GM21825 (cell line): ENCODE measurements around the gene TMEM255B.

Experiments
- ATAC-seq: cut with Tn5 transposase; IDR thresholded peaks from one replicate; pipeline ENCODE4 v1.9.1; 2021; ENCODE audit warnings: mild to moderate bottlenecking, moderate library complexity; ENCODE audit not compliant: unreplicated experiment

The TMEM255B gene

DNA sequence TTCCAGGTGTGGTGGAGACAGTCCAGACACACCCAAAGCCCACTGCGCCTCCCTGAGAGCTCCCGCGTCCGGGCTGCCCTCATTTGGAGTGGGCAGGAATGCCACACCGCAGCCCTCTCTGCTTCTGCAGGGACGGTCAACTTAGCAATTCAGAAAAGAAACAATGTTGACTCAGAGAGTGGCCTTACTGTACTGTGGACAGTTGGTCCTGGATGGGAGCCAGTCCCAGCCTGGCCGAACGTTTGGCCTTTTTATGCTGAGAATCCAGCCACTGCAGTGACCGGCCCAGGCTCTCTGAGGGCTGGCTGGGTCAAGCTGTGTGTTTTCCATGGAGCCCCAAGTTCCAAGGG is 97.7 kb downstream of the TMEM255B start:
- ATAC-seq: no peak

DNA sequence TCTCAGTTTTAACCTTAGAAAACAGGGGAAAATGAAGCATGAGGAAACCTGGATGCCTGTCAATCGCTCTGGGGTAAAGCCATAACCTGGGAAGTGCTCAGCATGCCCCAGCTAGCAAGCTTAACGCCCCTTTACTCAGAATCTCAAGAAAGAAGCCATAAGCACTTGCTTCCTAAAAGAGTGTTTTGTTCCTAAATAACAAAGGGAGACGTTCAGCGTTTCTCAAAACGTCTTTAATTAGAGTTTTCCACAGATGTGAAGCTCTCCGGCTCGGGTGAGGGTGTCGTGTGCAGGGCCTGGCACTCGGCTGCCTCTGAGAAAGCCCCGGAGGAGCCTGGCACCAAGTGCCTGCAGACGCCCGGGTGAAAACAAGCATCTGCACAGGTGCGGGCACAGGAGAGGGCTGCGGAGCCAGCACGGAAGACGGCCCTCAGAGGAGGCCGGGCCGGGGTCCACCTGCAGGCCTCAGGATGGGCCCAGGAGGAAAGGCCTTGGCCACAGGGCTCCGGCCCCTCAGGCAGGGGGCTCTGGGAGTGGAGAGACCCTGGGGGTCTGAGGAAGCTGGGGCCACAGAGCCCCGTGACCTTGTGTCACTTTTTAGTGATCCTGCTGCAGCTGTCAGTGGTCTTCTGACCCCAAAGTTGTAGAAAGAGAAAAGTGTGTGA is 98.6 kb downstream of the TMEM255B start:
- no peak for ATAC-seq

DNA sequence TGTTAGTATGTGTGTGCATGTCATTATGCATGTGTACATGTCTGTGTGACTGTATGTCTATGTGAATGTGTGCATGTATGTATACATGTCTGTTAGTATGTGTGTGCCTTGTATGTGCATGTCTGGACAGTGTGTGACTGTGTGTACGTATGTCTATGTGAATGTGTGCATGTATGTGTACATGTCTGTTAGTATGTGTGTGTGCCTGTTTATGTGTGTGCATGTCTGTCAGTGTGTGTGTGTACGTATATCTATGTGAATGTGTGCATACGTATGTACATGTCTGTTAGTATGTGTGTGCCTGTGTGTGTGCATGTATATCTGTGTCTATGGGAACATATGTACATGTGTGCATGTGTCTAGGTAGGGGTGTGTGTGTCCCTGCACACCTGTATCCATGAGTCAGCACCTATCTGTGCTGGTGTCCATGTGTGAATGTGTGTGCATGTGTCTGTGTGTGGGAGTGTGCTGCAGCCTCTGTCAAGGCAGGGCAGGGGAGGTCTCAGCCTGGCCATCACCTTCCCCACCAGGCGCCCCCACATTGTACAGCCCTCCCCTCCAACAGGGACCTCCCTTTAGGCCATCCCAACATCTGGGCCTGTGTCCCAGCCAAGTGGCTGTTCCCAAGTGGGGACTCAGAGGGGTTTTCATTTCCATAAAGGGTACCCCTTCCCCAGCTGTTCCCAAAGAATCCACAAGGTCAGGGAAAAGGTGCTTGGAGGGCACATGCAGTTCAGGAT is 100.5 kb downstream of the TMEM255B start:
- ATAC-seq: no peak

DNA sequence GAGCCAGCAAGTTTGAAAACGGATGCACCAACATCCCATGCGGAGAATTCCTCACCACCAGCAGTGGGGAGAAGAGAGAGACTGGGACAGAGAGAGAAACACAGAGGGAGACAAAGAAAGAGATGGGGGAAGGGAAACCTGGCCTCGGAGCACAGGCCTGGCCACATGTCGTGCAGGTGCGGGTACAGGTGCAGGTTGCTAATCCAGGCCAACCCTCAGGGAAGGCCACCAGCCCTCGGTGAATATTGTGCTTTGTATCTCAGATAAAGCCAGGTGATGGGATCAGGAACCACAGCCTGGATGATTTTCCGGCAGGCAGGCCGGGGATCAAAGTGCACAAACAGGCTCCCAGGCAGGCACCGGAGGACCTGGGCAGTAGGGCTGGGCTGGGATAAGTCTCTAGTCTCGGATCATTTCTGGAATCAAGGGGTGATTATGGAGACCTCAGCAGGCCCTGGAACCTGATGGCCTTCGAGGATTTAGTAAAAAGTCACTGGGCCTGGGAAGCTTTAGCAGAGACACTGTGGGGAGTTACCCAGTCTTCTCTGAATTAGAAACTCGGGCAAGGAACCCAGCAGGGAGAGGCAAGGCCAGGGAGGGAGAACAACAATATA is 101.1 kb downstream of the TMEM255B start:
- no peak for ATAC-seq

DNA sequence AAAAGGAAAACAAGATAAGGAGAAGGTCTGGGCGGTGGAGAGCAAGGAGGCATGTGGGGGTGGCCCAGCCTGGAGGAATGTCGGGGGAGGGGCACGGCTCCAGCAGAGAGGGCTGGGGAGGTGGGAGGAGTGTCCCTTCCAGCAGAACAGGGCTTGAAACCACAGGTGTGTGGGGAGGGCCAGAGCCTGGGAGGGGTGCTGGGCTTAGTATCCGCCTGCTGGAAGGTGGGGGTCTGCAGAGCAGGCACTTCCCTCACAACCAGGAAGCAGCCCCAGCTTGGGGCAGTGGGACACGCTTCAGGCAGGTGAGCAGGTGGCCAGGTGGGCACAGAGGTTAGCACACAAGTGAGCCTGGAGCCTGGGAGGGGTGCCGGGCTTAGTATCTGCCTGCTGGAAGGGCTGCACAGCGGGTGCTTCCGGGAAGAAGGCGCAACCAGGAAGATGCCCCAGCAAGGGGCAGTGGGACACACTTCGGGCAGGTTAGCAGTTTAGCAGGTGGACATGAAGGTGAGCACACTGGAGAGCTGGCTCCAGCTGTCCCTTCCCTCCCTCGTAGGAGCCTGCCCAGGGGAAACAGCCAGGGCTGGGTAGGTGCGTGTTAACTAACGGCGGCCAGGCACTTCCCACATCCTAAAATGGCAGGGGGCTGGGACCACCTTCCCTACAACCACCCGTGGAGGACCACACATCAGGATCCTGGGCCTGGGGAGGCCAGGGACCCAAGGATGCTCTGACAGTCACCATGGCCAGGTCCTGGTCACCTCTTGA is 101.8 kb downstream of the TMEM255B start:
- ATAC-seq: no peak

DNA sequence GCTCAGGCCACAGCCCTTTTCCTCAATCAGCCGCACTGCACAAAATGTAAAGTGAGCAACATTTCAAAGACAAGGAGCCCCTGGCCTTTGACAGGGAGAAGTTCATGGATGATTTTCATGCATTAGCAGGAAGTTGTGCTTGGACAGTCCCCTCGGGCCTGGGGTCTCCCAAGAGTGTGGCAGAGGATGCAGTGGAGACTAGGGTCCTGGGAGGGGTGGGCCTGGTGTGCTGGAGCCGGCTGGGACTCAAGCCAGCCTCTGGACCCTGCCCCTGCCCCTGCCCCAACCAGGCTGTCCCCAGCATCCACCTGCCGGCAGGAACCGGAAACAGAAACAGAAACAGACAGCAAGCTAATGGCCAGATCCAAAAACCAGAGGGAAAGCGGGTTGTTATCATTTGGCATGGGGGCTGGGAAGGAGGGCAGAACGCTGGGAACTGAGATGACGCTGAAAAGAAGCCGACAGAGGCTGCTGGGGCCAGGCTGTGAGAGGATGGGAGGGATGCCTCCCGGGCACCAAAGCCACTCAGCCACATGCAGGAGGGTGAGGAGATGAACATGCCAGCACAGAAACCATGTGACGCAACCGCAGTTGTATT is 102.5 kb downstream of the TMEM255B start:
- ATAC-seq: no peak

DNA sequence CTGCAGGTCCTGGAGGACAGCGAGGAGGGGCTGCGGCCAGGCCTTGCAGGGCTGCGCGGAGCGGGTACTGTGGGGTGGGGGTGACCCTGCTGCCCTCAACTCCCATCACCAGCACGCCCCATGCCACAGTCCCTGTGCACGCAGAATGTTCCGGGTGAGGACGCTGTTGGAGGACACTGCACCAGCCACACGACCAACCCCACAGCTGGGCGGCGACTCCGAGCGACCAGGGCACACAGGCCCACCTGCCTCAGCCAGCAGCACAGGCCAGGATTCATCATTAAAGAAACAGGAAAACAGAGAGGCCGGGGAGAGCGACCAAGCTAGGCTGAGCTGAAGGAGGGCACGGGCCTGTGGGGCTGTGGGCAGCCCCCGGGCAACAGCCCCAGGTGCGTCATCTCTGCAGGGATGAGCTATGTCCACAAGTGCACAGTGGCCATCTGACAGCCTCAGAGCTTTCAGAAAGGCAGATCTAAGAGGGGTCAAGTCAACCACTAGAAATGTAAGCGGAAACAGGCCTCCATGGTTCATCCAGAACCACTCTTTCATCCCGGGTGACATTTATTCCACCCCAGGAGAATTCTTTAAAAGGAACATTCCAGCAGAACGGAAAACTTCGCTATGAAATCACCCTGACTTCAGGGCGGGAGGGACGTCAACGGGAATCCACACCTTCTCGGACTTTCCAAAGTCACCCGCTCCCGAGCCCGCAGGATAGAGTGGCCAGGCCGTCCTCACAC is 103.3 kb downstream of the TMEM255B start:
- no peak for ATAC-seq

DNA sequence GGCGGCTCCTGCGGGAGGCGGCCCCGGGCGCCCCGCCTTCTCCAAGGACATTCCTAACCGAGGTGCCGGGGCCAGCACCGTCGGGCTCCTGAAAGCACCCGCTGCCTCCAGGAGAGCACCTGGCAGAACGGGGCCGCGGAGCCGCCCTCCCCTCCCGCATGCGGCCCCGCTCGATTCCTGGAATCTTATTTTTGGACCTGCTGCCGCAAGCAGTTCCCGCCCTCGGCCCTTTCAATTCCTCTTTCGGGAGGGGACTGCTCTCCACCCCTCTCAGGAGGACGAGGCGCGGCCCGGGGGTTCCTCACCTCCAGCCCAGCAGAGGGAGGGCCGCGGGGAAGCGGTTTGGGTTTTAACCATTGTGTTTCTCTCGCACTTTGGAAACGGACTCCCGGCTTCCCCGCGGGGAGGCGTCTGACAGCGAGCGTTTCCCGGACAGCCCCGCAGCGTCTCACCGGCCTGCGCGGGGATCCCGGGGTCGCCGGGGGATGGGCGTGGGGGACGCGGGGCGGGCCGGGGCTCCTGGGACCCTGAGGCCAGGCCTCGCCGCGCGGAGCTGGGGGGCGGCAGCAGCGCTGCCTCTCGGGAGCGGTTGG is 104.0 kb downstream of the TMEM255B start:
- ATAC-seq: no peak

DNA sequence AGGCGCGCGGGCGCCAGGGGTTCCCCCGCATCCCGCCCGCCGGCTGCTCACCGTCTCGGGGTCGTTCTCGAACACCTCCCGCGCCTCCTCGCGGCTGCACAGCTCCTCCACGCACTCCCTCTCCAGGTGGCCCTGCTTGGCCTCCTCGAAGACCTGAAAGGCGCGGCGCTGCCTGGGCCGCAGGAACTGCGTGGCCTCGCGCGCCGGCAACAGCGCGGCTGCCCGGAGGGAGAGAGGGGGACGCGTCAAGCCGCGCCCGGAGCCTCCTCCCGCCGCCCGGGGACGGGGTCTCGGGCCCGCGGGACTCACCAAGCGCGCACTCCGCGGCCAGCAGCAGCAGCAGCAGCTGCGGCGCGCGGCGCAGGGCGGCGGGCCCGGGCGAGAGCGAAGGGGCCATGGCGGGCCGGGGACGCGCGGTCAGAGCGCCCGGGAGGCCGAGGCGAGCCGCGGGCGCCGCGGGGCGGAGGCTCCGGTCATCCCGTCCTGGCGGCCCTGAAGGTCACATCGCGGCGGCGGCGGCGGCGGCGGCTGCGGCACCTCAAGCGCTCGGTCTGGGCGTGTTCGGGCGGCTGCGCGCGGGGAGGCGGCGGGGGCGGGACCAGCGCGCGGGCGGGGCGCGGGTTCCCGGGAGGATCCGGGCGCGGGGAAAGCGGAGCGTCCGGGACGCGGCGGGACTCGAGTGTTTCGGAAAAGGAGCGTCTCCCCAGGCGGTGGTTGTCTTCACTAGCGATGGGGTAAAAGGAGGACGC is 104.7 kb downstream of the TMEM255B start, which contains the start of gene GAS6:
Gene GAS6 (minus strand): TSS at position 553 of the 749 bp plus-strand sequence. CDS start 156 bp downstream, at position 397.
- ATAC-seq: no peak

DNA sequence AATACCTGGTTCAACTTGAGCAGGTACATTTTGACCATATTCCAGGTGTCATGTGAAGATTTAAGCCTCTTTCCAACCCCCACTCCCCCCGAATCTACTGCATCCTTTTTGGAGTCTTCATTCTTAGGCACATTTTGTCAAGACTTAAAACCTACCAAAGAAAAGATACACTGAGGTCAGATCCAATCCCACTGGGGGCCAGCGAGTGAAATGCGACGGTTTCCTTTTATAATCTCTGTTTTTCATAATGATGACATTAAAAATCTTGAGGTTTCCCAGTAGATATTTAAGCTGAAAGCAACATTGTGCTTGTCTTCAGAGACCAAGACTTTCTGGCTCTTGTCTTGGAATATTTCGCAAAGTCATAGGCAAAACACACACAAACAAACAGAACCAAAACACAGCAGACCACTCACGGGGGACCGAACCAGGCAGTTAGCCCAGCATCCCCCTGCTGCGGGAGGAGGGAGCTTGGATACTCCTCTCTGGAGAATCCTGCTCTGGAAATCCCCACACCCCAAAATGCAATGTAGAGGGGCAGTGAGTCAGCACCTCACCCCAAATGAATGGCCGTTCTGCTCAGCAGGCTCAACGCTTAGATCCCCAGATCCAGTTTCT is 105.4 kb downstream of the TMEM255B start:
- ATAC-seq: no peak

DNA sequence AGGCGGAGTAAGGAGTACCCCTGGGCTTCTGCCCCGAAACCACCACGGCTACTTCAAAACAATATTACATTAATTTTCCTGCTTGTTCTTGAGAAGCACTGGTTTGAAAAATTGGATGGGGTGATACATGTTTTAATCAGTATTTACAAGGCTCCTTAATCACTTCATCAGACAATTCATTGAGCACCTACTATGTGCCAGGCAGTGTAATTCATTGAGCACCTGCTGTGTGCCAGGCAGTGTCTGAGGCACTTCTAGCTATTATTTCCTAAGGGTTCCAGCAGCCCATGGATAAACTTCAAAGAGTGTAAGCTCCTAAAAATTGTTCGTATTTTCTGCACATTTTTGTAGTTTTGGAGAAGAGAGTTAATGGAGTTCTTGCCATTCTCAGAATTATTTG is 106.4 kb downstream of the TMEM255B start:
- no peak for ATAC-seq
